Fibroblast of mammary gland (primary cell): Measurements from ENCODE around the gene USP48.

Experiments
- DNase-seq: peaks from one replicate; pipeline ENCODE4 v3.0.0-alpha.2; 2010; ENCODE audit warnings: low read depth
- H3K4me3 ChIP-seq: 2 replicates; pipeline ENCODE4 v1.5.1; 2011; ENCODE audit warnings: low read depth, mild to moderate bottlenecking, low read length, moderate library complexity; ENCODE audit not compliant: control insufficient read depth
- TF ChIP-seq, protein P1 (sequence below): conservative IDR thresholded peaks from 2 replicates; pipeline ENCODE4 v1.5.1; 2011; ENCODE audit warnings: low read depth, low read length, inconsistent platforms; ENCODE audit not compliant: control insufficient read depth, insufficient read depth

The USP48 gene

DNA sequence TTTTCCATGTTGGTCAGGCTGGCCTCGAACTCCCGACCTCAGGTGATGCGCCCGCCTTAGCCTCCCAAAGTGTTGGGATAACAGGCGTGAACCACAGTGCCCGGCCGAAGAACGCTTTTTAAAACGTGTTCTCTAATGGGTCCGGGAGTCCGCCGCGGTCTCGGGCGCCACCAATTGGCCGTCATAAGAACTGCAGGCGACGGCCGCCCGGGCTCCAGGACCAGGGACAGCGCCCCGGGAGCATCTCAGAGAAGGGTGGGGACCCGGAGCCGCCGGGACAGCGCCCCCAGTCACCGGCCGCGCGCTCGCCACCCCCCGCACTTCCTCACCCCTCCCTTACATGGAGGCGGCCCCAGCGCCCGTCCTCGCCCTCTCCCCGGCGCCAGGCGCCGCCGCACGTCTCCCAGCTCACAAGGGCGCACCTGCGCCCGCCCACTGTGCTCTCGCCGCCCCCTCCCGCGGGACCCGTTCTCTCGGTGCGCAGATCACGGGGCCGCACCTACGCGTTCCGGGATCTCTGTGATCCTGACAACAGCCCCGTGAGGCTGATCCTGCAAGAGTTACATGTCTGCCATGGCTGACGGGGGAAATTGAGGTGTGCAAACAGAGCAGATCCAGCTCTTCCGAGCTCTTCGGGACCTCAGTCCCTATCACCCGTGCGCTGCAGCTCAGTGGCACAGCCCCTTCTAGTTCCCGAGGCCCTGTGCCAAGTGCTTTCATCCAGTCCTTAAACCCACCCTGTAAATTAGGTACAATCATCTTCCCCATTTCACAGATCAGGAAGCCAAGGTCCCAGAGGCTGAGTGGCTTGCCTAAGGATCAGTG lies 123.6 kb downstream of the USP48 start:
- peak; percentile 42 for DNase-seq
- TF ChIP-seq, protein P1, sequence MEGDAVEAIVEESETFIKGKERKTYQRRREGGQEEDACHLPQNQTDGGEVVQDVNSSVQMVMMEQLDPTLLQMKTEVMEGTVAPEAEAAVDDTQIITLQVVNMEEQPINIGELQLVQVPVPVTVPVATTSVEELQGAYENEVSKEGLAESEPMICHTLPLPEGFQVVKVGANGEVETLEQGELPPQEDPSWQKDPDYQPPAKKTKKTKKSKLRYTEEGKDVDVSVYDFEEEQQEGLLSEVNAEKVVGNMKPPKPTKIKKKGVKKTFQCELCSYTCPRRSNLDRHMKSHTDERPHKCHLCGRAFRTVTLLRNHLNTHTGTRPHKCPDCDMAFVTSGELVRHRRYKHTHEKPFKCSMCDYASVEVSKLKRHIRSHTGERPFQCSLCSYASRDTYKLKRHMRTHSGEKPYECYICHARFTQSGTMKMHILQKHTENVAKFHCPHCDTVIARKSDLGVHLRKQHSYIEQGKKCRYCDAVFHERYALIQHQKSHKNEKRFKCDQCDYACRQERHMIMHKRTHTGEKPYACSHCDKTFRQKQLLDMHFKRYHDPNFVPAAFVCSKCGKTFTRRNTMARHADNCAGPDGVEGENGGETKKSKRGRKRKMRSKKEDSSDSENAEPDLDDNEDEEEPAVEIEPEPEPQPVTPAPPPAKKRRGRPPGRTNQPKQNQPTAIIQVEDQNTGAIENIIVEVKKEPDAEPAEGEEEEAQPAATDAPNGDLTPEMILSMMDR, result peak; percentile 64
- no peak overlapping the region for H3K4me3 ChIP-seq

DNA sequence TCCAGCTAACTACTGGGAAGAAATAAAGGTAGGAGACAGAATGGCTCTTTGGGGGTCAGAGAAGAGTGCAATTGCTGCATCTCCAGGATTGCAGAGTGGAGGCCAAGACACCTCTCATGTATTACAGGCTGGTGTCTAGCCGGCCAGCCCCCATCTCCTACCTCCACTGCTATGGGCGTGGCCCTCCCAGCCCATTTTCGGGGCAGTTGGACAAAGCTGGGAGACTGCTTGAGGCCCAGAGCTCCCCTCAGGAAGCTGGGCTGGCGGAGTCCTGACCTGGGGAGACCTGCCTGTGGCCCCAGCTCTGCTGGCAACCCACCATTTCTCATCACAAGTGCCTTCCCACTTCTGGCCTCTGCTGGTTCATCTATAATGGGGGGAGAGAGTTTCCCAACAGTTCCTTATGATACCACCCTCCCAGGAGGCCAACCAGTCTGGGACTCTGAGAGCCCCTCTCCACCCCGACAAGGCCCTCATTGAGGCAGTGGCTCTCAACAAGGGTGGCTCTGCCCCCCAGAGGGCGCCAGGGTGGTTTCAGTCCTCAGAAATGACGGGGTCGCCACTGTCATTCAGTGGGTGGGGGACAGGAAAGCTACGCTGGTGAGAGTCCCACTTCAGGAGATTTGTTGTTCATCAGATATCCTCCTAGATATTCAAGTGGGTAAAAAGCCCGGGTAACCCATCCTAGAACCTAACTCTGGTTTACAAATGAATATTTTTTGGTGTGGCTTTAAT lies 125.3 kb downstream of the USP48 start:
- TF ChIP-seq, protein P1, result no peak
- DNase-seq, result no peak
- no peak overlapping the region for H3K4me3 ChIP-seq

DNA sequence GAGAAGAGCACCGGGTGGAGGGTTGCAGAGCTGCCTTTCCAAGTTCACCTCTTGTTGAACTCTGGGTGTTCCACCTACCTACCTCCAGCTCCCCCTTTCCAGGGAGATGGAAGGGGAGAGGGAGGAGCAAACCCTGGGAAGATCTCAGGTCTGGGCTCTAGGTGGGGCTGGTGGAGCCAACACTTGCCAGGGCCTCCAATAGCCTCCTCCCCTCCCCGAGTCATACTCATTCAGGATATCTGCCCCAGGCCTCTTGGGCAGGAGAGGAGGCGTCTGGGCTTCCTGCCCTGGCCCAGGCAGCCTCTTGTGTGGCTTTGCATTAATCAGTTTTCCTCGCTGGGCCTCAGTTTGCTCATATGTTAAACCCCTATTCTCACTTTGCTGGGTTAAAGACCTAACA lies 127.2 kb downstream of the USP48 start:
- DNase-seq, result no peak
- TF ChIP-seq, protein P1, result peak; percentile 0
- H3K4me3 ChIP-seq, result no peak overlapping the region

DNA sequence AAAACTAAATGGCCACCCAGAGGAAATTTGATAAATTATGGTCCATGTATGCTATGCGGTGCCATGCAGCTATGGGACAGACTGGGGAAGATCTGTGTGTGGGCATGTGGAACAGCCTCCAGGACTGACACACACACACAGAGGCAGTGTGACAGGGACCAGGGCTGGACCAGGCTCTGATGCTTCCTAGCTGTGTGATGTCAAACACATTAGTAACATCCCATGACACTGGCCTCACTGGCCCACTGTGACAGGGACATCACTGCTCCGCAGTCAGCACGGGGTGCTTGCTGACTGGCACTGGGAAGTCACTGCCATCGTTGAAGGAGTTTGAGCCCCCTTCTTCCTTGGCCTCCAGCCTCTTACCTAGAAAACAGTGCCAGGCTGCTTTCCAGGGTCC lies 127.7 kb downstream of the USP48 start:
- no peak for DNase-seq
- no peak overlapping the region for H3K4me3 ChIP-seq
- TF ChIP-seq, protein P1, result no peak

DNA sequence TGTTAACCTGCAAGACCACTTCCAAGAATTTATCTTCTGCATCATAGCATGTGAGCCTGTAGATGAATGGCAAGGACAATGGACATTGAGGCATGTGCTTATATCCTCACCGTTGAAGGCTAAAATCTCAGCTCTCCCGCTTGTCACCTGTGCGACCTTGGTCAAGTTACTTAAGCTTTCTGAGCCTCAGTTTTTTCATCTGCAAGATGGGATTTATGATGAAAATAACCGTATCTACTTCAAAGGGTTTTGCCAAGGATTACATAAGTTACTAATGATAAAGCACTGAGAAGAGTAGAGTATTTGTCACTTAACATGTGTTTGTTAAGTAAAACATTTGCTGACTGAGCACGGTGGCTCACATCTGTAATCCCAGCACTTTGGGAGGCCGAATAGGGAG lies 128.7 kb downstream of the USP48 start:
- TF ChIP-seq, protein P1, result no peak
- no peak for DNase-seq
- no peak overlapping the region for H3K4me3 ChIP-seq

DNA sequence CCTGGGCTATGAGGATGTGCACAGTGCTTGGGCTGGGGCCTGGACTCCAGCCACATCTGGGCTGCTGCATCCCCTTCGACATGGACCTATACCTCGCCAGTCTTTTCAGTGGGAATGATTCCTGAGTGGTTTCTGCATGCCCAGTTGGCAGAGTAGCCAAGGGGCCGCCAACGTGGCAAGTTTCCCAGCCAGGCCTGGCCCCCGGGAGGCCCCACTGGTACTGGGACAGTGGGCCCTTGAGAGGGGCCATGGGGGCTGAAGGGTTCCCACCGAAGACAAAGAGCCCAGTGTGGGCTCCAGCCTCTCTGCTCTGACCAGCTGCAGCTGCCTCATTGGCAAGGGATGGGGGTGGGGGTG lies 129.2 kb downstream of the USP48 start:
- TF ChIP-seq, protein P1, result no peak
- H3K4me3 ChIP-seq, result no peak overlapping the region
- no peak for DNase-seq
